Measurements from ENCODE around the gene PYURF. TPM values are rescaled to one million over a fixed set of nuclear protein-coding genes. Genes with fewer than 3 reads are reported as not detected.
A peak's percentile ranks its signal among the peaks of the same experiment; 100 is the strongest.

The PYURF gene
- total and polyA plus RNA-seq, 10 of the 15 experiments (the other 5 are each of a cell fraction or from before 2014, with no cell fraction given): 16.7 to 181 (median 79.6) TPM

- TF ChIP-seq ZBTB11 (CRISPR knock-in tag; IDR thresholded peaks at IDR 0.05) (no peak), E4F1 (IDR thresholded peaks at IDR 0.05; ENCODE audit: borderline replicate concordance, partially characterized antibody) (no peak), TAF1 (IDR thresholded peaks at IDR 0.05; ENCODE audit: borderline replicate concordance, low read depth, low read length) (no peak), ZNF24 (IDR thresholded peaks at IDR 0.05) (no peak), ZNF622 (IDR thresholded peaks at IDR 0.05) (no peak), BCL11A (IDR thresholded peaks at IDR 0.05; ENCODE audit: low read depth, low read length) (no peak), RUNX3 (IDR thresholded peaks at IDR 0.05; ENCODE audit: low read length) (no peak), NFXL1 (IDR thresholded peaks at IDR 0.05; ENCODE audit: borderline replicate concordance) (no peak), SPI1 (IDR thresholded peaks at IDR 0.05; ENCODE audit: borderline replicate concordance, insufficient read depth, low read depth, low read length) (no peak), CREM (IDR thresholded peaks at IDR 0.05; ENCODE audit: low read depth) (no peak), HSF1 (IDR thresholded peaks at IDR 0.05; ENCODE audit: low read depth, low read length) (no peak), IRF4 (IDR thresholded peaks at IDR 0.05; ENCODE audit: low read depth, low read length) (no peak), SMC3 (IDR thresholded peaks at IDR 0.05; ENCODE audit: borderline replicate concordance, low read length) (no peak), CBX5 (IDR thresholded peaks at IDR 0.05; ENCODE audit: low read depth) (no peak)
- intact Hi-C loops (cut with micrococcal nuclease; ENCODE audit: unreplicated experiment) (no loop called here), in situ Hi-C loops (cut with MboI) (loop anchor here (25.0 kb wide), 1 partner anchor 816 kb away; no protein-coding TSS in a partner anchor)
- H4K20me1 ChIP-seq (ENCODE audit: control insufficient read depth, insufficient read depth): no peaks in the 10 kb centered on the region
- ChIA-PET RAD21 (ENCODE audit: unreplicated experiment) (no interaction called here), CTCF (interaction anchor here (1.6 to 3.5 kb wide), 2 partner anchors 12 to 134 kb away, joined by 6 to 16 read pairs; no protein-coding TSS in a partner anchor), POLR2A (interaction anchor here (0.8 kb wide), 1 partner anchor 13 kb away, joined by 3 read pairs; no protein-coding TSS in a partner anchor), SMC1A (ENCODE audit: uncharacterized antibody, unreplicated experiment) (interaction anchor here (1.1 kb wide), 1 partner anchor 19 kb away, joined by 3 read pairs; no protein-coding TSS in a partner anchor)
- peaks cover 0 to 3% of the 10 kb centered on the region in 2 experiments; a peak in 3 of 4 replicates for H3K36me3 ChIP-seq (ENCODE audit: control insufficient read depth in 2 of 2, insufficient read depth in 2 of 2, low read length in 1 of 2)
- no peaks in the 10 kb centered on the region for H3K9me3 ChIP-seq (replicated peaks; ENCODE audit: control insufficient read depth, insufficient read depth, low read length)
- WGBS (ENCODE audit: insufficient coverage, insufficient replicate concordance, low lambda C conversion rate, missing lambda C conversion rate): 24% methylated on average over 2 of the region's 2 CpGs
- H3K79me2 ChIP-seq (ENCODE audit: control insufficient read depth, insufficient read depth, low read length): no peaks in the 10 kb centered on the region
- peak; percentile 47 for FAIRE-seq
- no peaks in the 10 kb centered on the region for H3K4me1 ChIP-seq (ENCODE audit: control insufficient read depth, insufficient read depth, low read length)
- H2AFZ ChIP-seq (ENCODE audit: control insufficient read depth, low read depth, low read length): no peak overlapping the region
- no peak overlapping the region for H3K27ac ChIP-seq (ENCODE audit: control insufficient read depth, insufficient read depth)
- no peak overlapping the region for H3K4me2 ChIP-seq (ENCODE audit: control insufficient read depth, insufficient read depth)
- ATAC-seq: no peak
- BruUV-seq (replicated peaks): no TSS peak
- no peaks in the 10 kb centered on the region for H3K27me3 ChIP-seq (replicated peaks in 1 of 2; ENCODE audit: control insufficient read depth in 2 of 2, insufficient read depth in 2 of 2, low read length in 1 of 2)
- no peak for DNase-seq (ENCODE audit: low read depth, low spot score)
- no peak overlapping the region for H3K4me3 ChIP-seq
- no peak overlapping the region for H3K9ac ChIP-seq (ENCODE audit: control insufficient read depth, insufficient read depth, low read length)
These were observed 20.2 kb downstream of the PYURF start for GRCh38 chr4:88503344-88503743.
